T-helper 2 cell (primary cell): Measurements from ENCODE around the gene CA10.

Experiments used
- DNase-seq, 5 experiments: peaks; one replicate each; pipeline versions ENCODE4 v3.0.0 to v3.0.0-alpha.2; 2012 to 2022
- total RNA-seq, 2 donors: gene quantifications; one replicate each; lab custom pipeline; 2026; lab: John Stamatoyannopoulos, UW

The CA10 gene
- total RNA-seq = 0 reads per million in 2 donors

GRCh38 chr17:52158450-52159042 lies at the start of gene CA10:
Gene CA10, minus strand, starts transcription at chr17:52158714.
- no peak for DNase-seq

- DNase-seq = no peak
These were observed 49.3 kb upstream of the CA10 start for GRCh38 chr17:52207796-52208195.

GRCh38 chr17:52202520-52203080 lies 44.1 kb upstream of the CA10 start:
- no peak for DNase-seq

GRCh38 chr17:52201767-52202519 lies 43.4 kb upstream of the CA10 start:
- DNase-seq = no peak

- DNase-seq = no peak
These were observed 33.0 kb upstream of the CA10 start for GRCh38 chr17:52191491-52191890.

GRCh38 chr17:52181782-52182181 lies 23.3 kb upstream of the CA10 start:
- no peak for DNase-seq

GRCh38 chr17:52178012-52178411 lies 19.5 kb upstream of the CA10 start:
- DNase-seq = no peak

- DNase-seq = no peak
These were observed 12.6 kb upstream of the CA10 start for GRCh38 chr17:52170963-52171572.

GRCh38 chr17:52160136-52160567 lies 1.6 kb upstream of the CA10 start:
- no peak for DNase-seq

GRCh38 chr17:52159246-52160135 lies 977 bp upstream of the CA10 start:
- no peak for DNase-seq

- peak in 1 of 5 experiments; percentile 64 for DNase-seq
These were observed 688 bp downstream of the CA10 start for GRCh38 chr17:52157603-52158449.

GRCh38 chr17:52156576-52157570 lies 1.6 kb downstream of the CA10 start:
- no peak for DNase-seq

- DNase-seq = no peak
These were observed 3.2 kb downstream of the CA10 start for GRCh38 chr17:52155301-52155700.

- DNase-seq = no peak
These were observed 4.0 kb downstream of the CA10 start for GRCh38 chr17:52154466-52154865.

- DNase-seq = no peak
These were observed 7.6 kb downstream of the CA10 start for GRCh38 chr17:52150935-52151334.

GRCh38 chr17:52149626-52150025 lies 8.9 kb downstream of the CA10 start:
- DNase-seq = no peak

- no peak for DNase-seq
These were observed 9.6 kb downstream of the CA10 start for GRCh38 chr17:52148969-52149351.

- peak in 1 of 5 experiments; percentile 35 for DNase-seq
These were observed 10.1 kb downstream of the CA10 start for GRCh38 chr17:52148288-52148968.

GRCh38 chr17:52147872-52148271 lies 10.6 kb downstream of the CA10 start:
- peak in 1 of 5 experiments; percentile 86 for DNase-seq

GRCh38 chr17:52147431-52147830 lies 11.1 kb downstream of the CA10 start:
- peak in 1 of 5 experiments; percentile 57 for DNase-seq
